ENCODE data around the gene MVB12B. TPM values are rescaled to one million over a fixed set of nuclear protein-coding genes. Genes with fewer than 3 reads are reported as not detected.

The MVB12B gene
- total and polyA plus RNA-seq, 2 of the 4 experiments (the other 2 are of a cell fraction), result 2.0 to 4.0 TPM

DNA sequence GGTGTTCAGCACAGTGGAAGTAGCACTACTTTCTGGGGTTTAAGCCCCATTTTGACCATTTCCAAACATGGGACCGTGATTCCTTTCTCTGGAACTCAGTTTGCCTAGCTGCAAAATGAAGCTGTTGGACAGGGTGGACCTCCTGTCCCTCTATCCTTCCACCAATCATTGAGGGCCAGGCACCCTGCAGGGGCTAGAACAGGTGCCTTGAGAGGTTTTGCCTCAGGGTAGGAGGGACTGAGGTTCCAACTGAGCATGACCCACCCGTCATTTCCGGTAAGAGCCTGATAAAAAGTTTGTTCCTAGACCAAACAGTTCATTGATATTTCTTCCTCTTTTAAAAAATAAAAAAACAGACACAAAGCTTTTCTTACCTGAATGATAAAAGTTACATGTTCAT lies 116.5 kb downstream of the MVB12B start:
- Histone ChIP-seq H3K18ac (ENCODE audit: low read depth, low read length) (no peak overlapping the region), H3K56ac (ENCODE audit: extremely low read depth, insufficient read depth, low read length) (no peak overlapping the region), H2AFZ (replicated peaks; ENCODE audit: low read length, poor library complexity) (no peak overlapping the region), H3K14ac (replicated peaks; ENCODE audit: low read depth, low read length) (no peak overlapping the region), H3K9me1 (ENCODE audit: insufficient read depth, low read length) (0 out of 2 replicates have a peak, but pooled peaks cover 3% of the 10 kb centered on the region), H2BK120ac (ENCODE audit: low read depth, low read length) (no peak overlapping the region), H3K9me3 (ENCODE audit: control insufficient read depth, insufficient read depth, low read length) (no peaks in the 10 kb centered on the region), H4K8ac (ENCODE audit: low read depth in 2 of 2, low read length in 2 of 2) (no peak overlapping the region), H2AK9ac (replicated peaks; ENCODE audit: low read depth, low read length, poor library complexity) (no peak overlapping the region), H2BK15ac (ENCODE audit: low read depth, low read length) (no peak overlapping the region), H3K9ac (ENCODE audit: low read depth, low read length) (no peak overlapping the region), H3K4ac (ENCODE audit: low read depth, low read length) (no peak overlapping the region), H4K91ac (ENCODE audit: insufficient read depth, low read depth, low read length) (no peak overlapping the region), H3K79me1 (ENCODE audit: low read depth in 1 of 2, low read length in 2 of 2) (no peaks in the 10 kb centered on the region), H4K20me1 (ENCODE audit: insufficient read depth, low read length) (no peaks in the 10 kb centered on the region), H3K36me3 (ENCODE audit: control insufficient read depth, insufficient read depth, low read length) (no peaks in the 10 kb centered on the region), H2BK20ac (ENCODE audit: low read depth, low read length) (no peak overlapping the region), H3K23ac (ENCODE audit: low read depth, low read length) (no peak overlapping the region), H3K27ac (ENCODE audit: insufficient read depth, low read length) (no peak overlapping the region), H3K4me3 (ENCODE audit: insufficient read depth, low read depth, low read length) (no peak overlapping the region), H4K5ac (ENCODE audit: low read depth, low read length) (no peak overlapping the region), H2BK5ac (ENCODE audit: low read depth, low read length, poor library complexity, severe bottlenecking) (no peak overlapping the region), H2AK5ac (ENCODE audit: low read depth, low read length) (no peak overlapping the region), H3K4me2 (ENCODE audit: low read depth, low read length) (no peak overlapping the region), H3K27me3 (ENCODE audit: control insufficient read depth, insufficient read depth, low read length) (no peaks in the 10 kb centered on the region), H3K4me1 (ENCODE audit: control insufficient read depth, insufficient read depth, low read length) (peaks cover 6% of the 10 kb centered on the region)
- in situ Hi-C loops (cut with MboI; ENCODE audit: low sequenced_read_pairs), result no loop called here
- no peak for TF ChIP-seq BHLHE40 (IDR thresholded peaks at IDR 0.05; ENCODE audit: low read depth, low read length)
- no peak for TF ChIP-seq SMC3 (IDR thresholded peaks at IDR 0.05; ENCODE audit: low read depth, low read length)
- TF ChIP-seq MAZ (IDR thresholded peaks at IDR 0.05; ENCODE audit: borderline replicate concordance, low read depth, low read length), result no peak
- no peak for TF ChIP-seq MAFK (IDR thresholded peaks at IDR 0.05; ENCODE audit: low read depth, low read length)
- POLR2A ChIA-PET (ENCODE audit: unreplicated experiment), result no interaction called here
- no CpG with 5 or more reads among the region's 3 CpGs for WGBS, 2 experiments (ENCODE audit: extremely low coverage in 2 of 2, insufficient read length in 1 of 2)
- no TSS peak for BruUV-seq (replicated peaks)
- ATAC-seq (ENCODE audit: low read depth) (no peak), DNase-seq (no peak)
- dilution Hi-C loops (cut with HindIII; ENCODE audit: low sequenced_read_pairs, unreplicated experiment), result no loop called here
- intact Hi-C loops (cut with micrococcal nuclease), result no loop called here
- CTCF ChIA-PET, result no interaction called here
